Activated T-helper 1 cell treated with Interleukin-2 at 50 U/mL for 16 hours (primary cell): Measurements from ENCODE around the gene RUNDC1.

Source experiments
- DNase-seq: peaks from one replicate; pipeline ENCODE4 v3.0.0-alpha.2; 2020; ENCODE audit warnings: low read depth

RUNDC1 gene

GRCh38 chr17:43019418-43019817 is 39.1 kb downstream of the RUNDC1 start:
- DNase-seq: no peak

DNA sequence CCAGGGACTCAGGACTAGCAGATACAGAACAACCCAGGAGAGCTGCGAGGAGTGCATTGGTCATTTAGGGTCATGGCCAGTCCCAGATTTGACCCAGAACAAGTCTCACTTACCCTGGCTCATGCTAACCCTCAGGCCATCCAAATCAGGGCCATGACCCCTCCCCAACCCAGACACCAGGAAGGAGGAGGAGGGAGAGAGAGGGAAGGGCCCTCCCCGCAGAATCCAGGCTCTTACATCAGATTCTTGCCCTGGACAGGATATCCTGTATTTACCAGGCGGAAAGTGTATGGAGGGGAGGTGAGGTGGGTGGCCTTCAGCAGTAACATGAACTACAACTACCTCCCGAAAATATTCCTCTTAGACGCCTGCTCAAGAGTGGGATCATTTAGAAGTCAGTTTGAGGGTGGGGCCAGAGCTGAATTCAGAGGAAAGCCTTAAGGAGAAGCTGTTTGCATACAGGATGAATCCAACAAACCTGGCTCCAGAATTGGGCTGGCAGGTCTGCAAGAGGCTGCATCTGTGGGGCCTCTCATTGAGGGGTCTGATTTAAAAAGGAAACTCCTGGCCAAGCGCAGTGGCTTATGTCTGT is 39.8 kb downstream of the RUNDC1 start:
- DNase-seq: no peak

GRCh38 chr17:43020789-43021740 is 40.7 kb downstream of the RUNDC1 start:
- DNase-seq: no peak

DNA sequence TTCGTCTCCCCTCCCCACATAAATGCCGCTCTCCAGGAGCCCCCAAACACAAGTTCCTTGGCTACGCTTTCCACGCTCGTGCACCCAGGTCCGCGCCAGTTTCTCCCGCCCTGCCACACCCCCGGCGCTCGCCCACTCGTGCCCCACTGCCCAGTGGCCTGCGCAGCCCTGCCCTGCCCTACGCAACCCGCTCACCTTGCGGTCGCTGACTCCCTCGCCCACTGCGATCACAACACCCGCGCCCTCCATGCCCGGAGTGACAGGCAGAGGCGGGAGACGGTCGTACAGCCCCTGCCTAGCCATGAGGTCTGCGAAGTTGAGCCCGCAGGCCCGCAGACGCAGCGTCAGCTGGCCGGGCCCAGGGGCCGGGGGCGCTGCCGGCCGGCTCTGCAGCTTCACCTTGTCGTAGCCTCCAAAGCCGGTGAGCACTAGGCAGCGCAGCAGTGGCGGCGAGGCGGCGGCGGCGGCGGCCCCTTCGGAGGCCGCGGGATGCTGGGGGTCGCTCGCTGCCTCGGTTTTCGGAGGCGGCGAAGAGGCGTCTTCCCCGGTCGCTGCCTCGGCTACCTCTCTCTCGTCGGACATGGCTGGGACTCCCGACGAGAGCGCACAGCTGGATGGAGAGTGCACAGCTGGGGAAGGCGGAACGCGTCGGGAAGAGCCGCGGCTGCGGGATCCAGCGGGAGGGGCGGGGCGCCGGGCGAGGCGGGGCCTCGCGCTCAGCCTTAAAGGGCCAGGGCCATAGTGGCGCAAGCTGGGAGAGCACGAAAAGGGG is 41.6 kb downstream of the RUNDC1 start, which contains the start of gene VAT1:
Gene VAT1 (minus strand): TSS at position 645 of the 772 bp plus-strand sequence. CDS start 63 bp downstream, at position 582.
- DNase-seq: peak; percentile 47

GRCh38 chr17:43024407-43025289 is 44.3 kb downstream of the RUNDC1 start, which contains the start of gene RND2:
RND2 (plus strand) TSS chr17:43025231; CDS start chr17:43025348, 117 bp downstream.
- DNase-seq: peak; percentile 59

DNA sequence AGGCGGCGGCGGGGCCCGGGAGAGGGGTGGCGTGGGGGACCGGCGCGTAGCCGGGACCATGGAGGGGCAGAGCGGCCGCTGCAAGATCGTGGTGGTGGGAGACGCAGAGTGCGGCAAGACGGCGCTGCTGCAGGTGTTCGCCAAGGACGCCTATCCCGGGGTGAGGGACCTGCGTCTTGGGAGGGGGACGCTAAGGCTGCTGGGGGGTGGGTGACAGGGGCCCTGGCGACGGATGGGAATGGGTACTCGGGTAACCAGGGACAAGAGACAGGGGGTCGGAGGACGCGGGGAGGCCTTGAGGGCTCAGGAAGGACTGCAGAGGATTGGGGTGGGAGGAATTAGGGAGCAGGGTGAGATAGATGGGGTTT is 44.9 kb downstream of the RUNDC1 start:
- no peak for DNase-seq

GRCh38 chr17:43025766-43026537 is 45.6 kb downstream of the RUNDC1 start:
- DNase-seq: no peak

- no peak for DNase-seq
Measured at GRCh38 chr17:43026595-43026994, 46.2 kb downstream of the RUNDC1 start.

GRCh38 chr17:43027091-43028032 is 47.0 kb downstream of the RUNDC1 start:
- no peak for DNase-seq

DNA sequence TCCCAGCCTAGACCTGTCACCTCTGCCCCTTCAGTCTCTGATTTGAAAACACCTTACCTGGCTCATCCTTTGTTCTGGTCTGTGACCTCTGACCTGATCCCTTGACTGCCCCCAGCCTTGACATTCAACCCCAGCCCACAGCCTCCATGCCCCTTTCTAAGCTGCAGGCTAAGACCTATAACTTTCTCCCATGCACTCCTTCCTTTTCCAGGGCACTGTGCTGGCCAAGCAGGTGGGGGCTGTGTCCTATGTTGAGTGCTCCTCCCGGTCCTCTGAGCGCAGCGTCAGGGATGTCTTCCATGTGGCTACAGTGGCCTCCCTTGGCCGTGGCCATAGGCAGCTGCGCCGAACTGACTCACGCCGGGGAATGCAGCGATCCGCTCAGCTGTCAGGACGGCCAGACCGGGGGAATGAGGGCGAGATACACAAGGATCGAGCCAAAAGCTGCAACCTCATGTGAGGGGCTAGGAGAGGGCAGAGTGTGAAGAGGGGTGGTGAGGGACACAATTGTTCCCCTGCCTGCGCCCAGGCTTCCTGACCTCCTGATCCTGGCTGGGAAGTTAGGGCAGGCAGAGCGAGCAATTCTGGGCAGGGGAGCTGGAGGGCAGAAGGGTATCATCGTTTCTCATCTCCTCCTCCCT is 48.0 kb downstream of the RUNDC1 start:
- no peak for DNase-seq

GRCh38 chr17:43030137-43030767 is 49.9 kb downstream of the RUNDC1 start:
- DNase-seq: no peak

DNA sequence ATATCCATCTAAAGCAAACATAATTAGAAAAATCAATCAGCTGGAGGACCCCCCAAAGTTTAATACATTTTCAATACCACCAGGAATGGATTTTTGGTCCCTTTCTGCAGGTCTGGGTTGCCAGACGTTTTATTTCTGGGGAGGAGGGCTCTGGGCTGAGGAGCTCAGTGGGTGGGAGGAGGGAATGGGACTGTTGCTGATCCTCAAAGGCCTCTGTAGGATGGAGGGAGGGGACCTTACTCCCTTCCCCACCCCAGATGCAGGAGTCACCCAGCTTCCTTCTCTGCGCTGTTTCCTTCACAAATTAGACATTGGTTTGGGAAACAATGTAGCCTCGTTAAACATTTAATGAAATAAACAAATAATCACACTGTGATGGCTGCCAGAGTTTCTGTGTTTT is 51.3 kb downstream of the RUNDC1 start:
- no peak for DNase-seq

DNA sequence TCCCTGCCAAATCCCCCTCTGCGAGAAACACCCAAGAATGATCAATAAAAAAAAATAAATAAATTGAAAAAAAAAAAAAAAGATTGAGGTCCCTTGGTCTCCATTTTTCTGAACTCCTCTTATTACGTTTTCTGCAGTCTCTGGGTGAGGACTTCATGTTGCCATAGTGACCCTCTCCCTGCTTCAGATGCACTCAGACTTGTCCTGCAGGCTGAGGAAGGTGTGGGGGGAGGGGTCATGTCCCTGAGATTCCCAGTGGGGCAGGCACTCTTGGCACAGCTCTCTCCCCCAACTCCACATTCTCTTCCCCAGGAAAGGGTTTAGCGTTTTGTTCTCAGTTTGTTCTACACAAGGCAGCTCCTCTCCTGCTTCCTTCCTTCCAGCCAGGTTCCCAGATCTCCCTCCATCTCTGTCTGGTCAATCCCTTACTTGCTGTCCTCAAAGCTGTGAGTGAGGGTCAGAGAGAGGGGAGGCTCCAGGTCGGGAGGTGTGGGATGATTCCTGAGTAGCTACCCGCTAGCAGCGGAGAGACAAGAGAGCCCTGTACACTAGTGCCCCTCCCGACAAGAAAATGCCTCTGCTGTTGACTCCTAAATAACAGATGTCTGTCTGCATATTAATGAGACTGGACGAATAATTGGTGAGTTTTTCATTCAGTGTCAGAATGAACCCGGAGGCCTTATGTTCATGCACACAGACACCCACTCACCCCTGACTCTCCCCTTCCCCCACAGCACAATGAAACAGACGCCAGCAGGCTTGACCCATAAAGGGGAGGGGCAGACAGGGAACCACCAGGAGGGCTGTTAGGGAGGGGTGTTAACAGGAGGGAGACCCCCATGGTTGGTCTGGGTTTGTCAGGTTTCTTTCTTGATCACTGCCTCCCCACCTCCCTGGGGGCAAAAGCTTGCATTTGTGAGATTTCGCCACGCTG is 53.9 kb downstream of the RUNDC1 start:
- no peak for DNase-seq

DNA sequence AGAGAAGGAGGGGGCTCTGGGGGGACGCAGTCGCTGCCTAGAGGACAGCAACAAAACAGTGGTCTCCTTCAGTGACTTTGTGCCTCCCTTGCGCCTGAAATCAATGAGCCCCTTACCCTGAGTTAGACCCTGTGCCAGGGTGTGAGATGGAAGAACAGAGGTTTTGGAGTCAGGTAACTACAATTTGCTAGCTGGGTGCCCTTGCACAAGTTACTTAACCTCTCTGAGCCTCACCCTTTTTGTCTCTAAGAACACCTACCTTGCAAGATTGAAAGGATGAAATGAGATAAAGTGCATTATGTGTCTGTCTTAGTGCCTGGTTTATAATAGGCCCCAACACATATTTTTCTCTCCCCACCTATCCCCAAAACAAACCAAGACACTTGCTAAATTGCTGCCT is 54.5 kb downstream of the RUNDC1 start:
- DNase-seq: no peak

DNA sequence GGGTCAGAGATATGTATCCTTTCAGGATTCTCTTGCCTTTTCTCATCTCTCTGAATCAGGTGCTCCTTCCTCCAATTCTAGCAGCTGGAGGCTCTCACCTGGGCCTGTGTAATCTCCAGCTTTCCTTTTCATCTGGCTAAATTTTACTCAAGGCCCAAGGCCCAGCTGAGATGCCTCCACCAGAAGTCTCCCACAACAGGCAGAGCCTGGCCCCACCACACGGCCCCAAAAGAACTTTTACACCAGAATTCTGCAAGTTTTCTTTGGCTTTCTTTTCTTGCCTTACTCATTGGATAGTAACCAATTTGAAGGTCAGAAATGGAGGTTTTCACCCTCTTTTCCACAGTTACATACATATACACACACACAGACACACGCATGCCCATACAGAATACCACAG is 59.3 kb downstream of the RUNDC1 start:
- no peak for DNase-seq

DNA sequence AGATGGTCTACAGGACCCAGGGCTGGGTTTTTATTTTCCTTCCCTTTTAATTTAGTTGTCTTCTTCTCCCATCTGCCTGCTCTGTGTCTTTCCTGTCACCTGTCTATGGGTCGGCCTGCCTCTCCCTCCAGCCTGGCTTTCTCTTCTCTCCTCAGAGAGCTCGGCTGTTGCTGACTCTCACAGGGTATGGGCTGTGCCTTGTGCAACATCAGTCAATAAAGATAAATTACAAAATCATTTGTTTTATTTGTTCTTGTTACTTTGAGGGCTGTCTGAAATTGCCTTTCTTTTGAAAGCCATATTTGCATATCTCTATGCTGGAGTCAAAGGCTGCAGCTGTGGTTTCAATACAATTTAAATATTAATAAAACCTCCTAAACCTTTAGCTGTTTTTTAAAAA is 60.3 kb downstream of the RUNDC1 start:
- DNase-seq: no peak

DNA sequence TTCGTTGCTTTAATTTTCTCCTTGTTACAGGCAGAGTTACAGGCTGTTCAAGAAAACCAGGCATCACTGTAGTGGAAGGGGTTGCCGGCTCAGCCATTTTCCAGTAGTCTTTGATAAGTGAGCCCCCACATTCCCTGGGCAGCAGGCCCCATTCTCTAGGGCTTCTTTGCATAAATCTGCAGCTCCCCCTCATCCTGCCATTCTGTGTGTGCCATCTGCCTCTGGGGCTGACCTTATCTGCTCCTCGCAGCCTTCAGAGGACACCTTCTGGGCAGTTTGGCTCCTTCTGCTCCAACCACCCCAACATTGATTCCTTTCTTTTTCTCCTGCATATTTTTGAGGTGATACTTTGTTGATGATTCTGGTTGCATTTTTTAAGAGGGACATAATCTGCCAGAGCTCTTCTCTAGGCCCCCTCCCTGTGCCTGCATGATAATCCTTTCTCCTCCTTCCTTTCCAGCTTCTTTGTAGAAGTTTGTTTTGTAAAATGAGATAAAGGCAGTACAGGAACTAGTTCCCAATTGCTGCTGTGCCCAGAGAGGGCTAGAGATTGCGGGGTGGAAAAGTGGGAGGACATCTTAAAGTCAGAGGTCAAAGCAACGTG is 61.8 kb downstream of the RUNDC1 start:
- no peak for DNase-seq
